Activated T-helper 1 cell treated with Interleukin-2 at 50 U/mL for 16 hours (primary cell): ENCODE data around the gene TRAFD1.

Experiments
- DNase-seq: peaks from one replicate; pipeline ENCODE4 v3.0.0-alpha.2; 2020; ENCODE audit warnings: low read depth

TRAFD1 gene

GRCh38 chr12:112115259-112116045 lies 9.9 kb upstream of the TRAFD1 start:
- no peak for DNase-seq

- no peak for DNase-seq
Measured at GRCh38 chr12:112116232-112117060, 8.9 kb upstream of the TRAFD1 start.

DNA sequence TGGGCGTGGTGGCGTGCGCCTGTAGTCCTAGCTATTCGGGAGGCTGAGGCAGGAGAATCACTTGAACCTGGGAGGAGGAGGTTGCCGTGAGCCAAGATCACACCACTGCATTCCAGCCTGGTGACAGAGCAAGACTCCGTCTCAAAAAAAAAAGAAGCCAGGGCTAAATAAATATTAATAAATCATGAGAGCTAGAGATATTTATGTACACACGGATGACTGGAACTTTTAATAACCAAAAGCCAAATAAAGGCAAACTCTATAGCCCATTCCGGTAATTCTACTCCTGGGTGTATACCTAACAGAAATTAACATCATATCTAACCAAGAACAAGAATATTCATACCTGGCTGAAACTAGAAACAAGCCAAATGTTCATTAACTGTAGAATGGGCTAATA lies 7.7 kb upstream of the TRAFD1 start:
- no peak for DNase-seq

- DNase-seq, result no peak
Measured at GRCh38 chr12:112121780-112122565, 3.4 kb upstream of the TRAFD1 start.

- DNase-seq, result no peak
Measured at GRCh38 chr12:112122823-112123690, 2.3 kb upstream of the TRAFD1 start.

DNA sequence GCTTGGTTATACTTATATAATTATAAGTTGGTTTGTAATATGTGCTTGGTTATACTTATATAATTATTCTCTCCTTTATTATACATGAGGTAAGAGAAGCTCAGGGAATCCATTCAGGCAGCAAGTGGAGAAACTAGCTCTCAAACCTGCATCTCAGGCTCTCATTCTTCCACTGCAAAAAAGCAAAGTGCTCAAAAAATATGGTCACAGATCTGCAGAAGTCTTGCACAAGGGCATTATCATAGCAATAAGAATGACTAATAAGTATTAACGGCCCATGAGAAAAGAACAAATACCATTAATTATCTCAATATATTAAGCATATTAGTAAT lies 476 bp upstream of the TRAFD1 start:
- no peak for DNase-seq

- DNase-seq, result no peak
Measured at GRCh38 chr12:112126000-112126438, 659 bp downstream of the TRAFD1 start.

GRCh38 chr12:112126911-112127310 lies 1.6 kb downstream of the TRAFD1 start:
- DNase-seq, result no peak

DNA sequence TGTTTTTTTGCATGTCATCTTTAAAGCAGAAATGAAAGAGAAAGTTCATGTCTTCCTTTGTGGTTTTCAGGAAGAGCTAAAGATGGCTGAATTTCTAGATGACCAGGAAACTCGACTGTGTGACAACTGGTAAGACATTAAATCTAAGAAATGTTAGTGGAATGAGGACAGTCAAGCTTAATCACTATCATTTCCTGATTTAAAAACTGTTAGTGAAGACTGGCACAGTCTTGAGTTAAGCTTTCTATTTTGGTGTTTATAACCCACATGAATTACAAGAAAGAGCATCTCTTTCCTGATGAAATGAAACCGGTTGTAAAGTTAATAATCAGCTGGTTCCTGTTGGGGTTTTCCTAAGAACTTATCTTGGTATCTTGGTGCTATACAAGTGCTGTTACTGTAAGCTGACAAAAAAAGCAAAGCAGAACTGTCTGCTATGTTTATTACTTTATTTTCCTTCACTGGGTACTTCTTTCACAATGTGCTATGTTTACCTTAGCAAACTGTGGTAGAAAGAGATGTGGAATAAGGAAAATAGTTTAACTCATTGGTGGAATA lies 5.2 kb downstream of the TRAFD1 start:
- DNase-seq, result no peak

DNA sequence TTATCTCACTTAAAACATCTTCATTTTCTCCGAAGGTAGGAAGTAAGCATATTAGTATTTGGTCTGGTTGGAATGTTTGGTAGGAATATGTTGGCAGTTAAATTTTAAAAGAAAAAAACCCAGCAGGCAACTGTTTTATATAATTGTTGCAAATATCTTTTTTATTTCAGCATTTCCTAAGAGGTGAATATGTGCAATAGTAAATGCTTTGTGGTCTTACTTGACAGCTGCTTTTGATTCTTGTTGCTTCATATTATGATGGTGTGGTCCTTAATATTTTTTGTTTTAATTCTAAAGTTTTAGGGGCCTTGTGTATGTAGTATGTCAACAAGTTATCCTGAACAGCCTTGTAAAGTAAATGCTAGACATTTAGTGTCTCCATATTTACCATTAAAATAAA lies 6.3 kb downstream of the TRAFD1 start:
- DNase-seq, result no peak

GRCh38 chr12:112133418-112133817 lies 8.1 kb downstream of the TRAFD1 start:
- DNase-seq, result no peak

DNA sequence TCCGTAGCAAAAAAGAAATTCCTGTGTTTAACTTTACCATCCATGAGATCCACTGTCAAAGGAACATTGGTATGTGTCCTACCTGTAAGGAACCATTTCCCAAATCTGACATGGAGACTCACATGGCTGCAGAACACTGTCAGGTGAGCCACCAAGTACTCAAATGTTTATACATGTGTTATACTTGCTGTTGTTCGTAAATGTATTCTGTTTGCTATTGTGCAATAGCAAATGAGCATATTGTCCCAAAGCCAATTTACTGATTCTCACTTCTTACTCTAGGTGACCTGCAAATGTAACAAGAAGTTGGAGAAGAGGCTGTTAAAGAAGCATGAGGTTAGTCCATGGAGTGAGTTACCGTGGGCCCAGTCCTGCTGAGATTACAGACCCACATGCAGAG lies 9.4 kb downstream of the TRAFD1 start:
- no peak for DNase-seq

- no peak for DNase-seq
Measured at GRCh38 chr12:112140728-112141127, 15.4 kb downstream of the TRAFD1 start.

GRCh38 chr12:112146123-112146522 lies 20.8 kb downstream of the TRAFD1 start:
- DNase-seq, result no peak

DNA sequence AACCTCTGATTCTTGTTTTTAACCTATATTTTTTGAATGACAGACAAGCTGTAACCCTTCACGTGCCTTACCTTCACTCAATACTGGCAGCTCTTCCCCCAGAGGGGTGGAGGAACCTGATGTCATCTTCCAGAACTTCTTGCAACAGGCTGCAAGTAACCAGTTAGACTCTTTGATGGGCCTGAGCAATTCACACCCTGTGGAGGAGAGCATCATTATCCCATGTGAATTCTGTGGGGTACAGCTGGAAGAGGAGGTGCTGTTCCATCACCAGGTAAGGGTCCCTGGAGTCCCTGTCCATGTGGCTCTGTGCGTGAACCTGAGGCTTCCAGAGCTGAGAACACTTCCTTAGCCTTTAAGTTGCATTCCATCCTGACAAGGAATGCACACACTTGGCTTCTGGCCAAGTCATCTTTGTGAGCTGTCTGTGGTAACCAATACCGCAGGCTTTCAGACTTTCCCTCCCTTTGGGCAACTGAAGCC lies 22.7 kb downstream of the TRAFD1 start:
- no peak for DNase-seq

- no peak for DNase-seq
Measured at GRCh38 chr12:112149596-112149995, 24.2 kb downstream of the TRAFD1 start.

DNA sequence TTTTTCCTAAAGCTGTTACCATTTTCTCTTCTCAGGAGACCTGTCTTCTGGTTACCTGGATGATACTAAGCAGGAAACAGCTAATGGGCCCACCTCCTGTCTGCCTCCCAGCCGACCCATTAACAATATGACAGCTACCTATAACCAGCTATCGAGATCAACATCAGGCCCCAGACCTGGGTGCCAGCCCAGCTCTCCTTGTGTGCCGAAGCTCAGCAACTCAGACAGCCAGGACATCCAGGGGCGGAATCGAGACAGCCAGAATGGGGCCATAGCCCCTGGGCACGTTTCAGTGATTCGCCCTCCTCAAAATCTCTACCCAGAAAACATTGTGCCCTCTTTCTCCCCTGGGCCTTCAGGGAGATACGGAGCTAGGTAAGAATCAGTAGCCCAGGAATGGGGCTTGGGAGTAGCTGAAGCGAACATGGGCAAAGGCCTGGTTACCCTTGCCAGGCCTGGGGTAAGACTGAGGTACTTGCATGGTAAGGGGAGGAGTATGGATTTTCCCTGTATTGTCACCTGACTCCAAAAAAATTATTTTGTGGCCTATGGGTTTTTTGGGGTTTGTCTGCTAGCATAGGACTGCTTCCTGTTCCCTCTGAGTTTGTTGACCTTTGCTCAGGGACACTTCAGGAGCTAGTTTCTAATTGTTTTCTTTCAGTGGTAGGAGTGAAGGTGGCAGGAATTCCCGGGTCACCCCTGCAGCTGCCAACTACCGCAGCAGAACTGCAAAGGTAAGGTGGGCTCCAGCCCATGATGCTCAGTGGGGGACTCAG lies 26.6 kb downstream of the TRAFD1 start:
- DNase-seq, result no peak

DNA sequence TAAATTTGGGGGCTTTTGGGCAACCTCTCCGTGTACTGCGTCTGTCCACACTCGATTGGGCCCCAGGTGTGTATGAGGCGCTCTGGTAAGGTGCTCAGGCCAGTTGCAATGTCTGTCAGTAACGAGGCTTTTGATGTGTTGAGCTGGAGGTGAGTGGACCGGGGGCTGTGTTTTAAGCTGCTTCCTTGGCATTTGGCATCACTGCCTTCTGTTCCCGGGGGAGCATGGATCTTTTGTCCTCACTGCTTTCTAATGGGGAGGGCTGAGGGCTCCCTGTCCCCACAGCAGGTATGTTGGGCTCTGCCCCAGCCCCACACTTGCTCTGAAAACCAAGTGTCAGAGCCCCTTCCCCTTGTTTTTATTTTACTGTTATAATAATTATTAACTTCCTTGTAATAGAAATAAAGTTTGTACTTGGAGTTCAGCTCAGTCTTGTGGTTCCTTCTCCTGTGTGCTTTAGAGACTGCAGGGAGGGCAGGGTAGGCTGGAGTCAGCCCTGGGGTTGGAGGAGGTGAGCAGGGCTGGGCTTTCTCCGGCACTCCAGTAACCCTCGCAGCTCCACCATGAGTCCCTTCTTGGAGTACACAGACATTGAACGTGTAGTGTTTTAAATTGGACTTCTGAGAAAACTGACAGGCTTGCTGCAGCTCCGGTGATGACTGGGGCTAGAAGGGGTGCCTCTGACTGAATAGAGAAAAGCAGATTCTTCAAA lies 28.0 kb downstream of the TRAFD1 start:
- no peak for DNase-seq

DNA sequence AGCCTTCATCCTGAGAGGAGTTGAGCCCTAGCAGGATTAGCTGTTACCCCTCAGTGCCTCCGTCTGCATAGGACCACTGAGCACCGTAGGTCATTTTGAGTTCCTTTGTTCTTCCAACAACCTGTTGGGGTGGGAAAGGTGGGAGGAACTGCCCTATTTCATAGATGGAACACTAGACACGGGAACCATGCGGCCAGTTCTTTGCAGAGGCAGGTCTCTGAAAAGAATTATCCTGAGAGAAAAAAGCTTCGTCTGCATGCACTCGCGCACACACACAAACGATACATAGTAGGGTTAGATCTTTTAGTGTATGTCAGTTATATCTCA lies 28.5 kb downstream of the TRAFD1 start:
- DNase-seq, result no peak
